Measurements from ENCODE around the gene TMOD1.

- no peak for TF ChIP-seq POLR2A (IDR thresholded peaks at IDR 0.05)
- no peak for TF ChIP-seq CTCF (IDR thresholded peaks at IDR 0.05)
- TF ChIP-seq POLR2AphosphoS5 (IDR thresholded peaks at IDR 0.05): no peak
These were observed 44.0 kb downstream of the TMOD1 start for GRCh38 chr9:97545486-97545885.
